Activated naive CD4-positive, alpha-beta T cell treated with anti-CD3 and anti-CD28 coated beads, Interleukin-2, amount 50 U/mL, for 72 hours (primary cell): ENCODE data around the gene CAMK2B. TPM values are rescaled to one million over a fixed set of nuclear protein-coding genes. Genes with fewer than 3 reads are reported as not detected.
"Not testable (repeated sequence)": the region's sequence is repeated elsewhere in the genome, so short reads cannot be mapped to it uniquely, and the experiment has no call there.

ENCODE experiments used
- ATAC-seq, 2 donors: fragments of 150-1000 bp; cut with Tn5 transposase; 2 replicates each; pipeline ENCODE4 v1.10.0; 2021; ENCODE audit warnings: mild to moderate bottlenecking in 2 of 2, moderate library complexity in 2 of 2
- DNase-seq, 2 donors: peaks; one replicate each; pipeline ENCODE4 v3.0.0; 2021 to 2022; ENCODE audit warnings: low spot score in 2 of 2
- H3K27ac Mint-ChIP-seq, 2 donors: one replicate each; pipeline ENCODE4 v1.8.0; 2022; ENCODE audit warnings: mild to moderate bottlenecking in 2 of 2, mixed read lengths in 2 of 2
- H3K36me3 Mint-ChIP-seq, 2 donors: one replicate each; pipeline ENCODE4 v1.8.0; 2022; ENCODE audit warnings: mixed read lengths in 2 of 2
- H3K9me3 Mint-ChIP-seq, 2 donors: one replicate each; pipeline ENCODE4 v1.8.0; 2022; ENCODE audit warnings: mixed read lengths in 2 of 2
- total RNA-seq, 2 donors: library from RNA; stranded (reverse); gene quantifications; one replicate each; pipeline ENCODE4 v1.2.3, GENCODE V29; 2022

The CAMK2B gene
- total RNA-seq, 2 donors from 2014 or later: 0.32 to 2.1 TPM

GRCh38 chr7:44183386-44183785 lies 142.0 kb downstream of the CAMK2B start:
- H3K36me3 Mint-ChIP-seq: no peaks in the 10 kb centered on the region
- DNase-seq (no peak), ATAC-seq (no peak)
- H3K9me3 Mint-ChIP-seq: peaks cover 3 to 12% of the 10 kb centered on the region in 2 donors
- no peak overlapping the region for H3K27ac Mint-ChIP-seq

- Mint-ChIP-seq H3K9me3 (peaks cover 3 to 12% of the 10 kb centered on the region in 2 donors), H3K27ac (no peak overlapping the region), H3K36me3 (no peaks in the 10 kb centered on the region)
- ATAC-seq (no peak), DNase-seq (no peak)
These were observed 142.6 kb downstream of the CAMK2B start for GRCh38 chr7:44182827-44183226.

- H3K27ac Mint-ChIP-seq: no peak overlapping the region
- H3K9me3 Mint-ChIP-seq: peaks cover 3 to 12% of the 10 kb centered on the region in 2 donors
- ATAC-seq (no peak), DNase-seq (no peak)
- no peaks in the 10 kb centered on the region for H3K36me3 Mint-ChIP-seq
These were observed 144.8 kb downstream of the CAMK2B start for GRCh38 chr7:44180631-44181030.

- ATAC-seq (no peak), DNase-seq (no peak)
- Mint-ChIP-seq H3K9me3 (peaks cover 0 to 12% of the 10 kb centered on the region in 2 donors), H3K36me3 (no peaks in the 10 kb centered on the region), H3K27ac (no peak overlapping the region)
These were observed 147.7 kb downstream of the CAMK2B start for GRCh38 chr7:44177570-44178131.

- DNase-seq: no peak
- no peaks in the 10 kb centered on the region for H3K36me3 Mint-ChIP-seq
These were observed 148.9 kb downstream of the CAMK2B start for GRCh38 chr7:44176486-44176885.

GRCh38 chr7:44175730-44176129 lies 149.7 kb downstream of the CAMK2B start:
- ATAC-seq (no peak), DNase-seq (no peak)
- H3K9me3 Mint-ChIP-seq: no peaks in the 10 kb centered on the region
- no peaks in the 10 kb centered on the region for H3K36me3 Mint-ChIP-seq
- no peak overlapping the region for H3K27ac Mint-ChIP-seq

More at GRCh38 chr7:44176486-44176885, 148.9 kb downstream of the CAMK2B start:
- no peak overlapping the region for H3K27ac Mint-ChIP-seq
- no peak for ATAC-seq
- H3K9me3 Mint-ChIP-seq: peaks cover 0 to 5% of the 10 kb centered on the region in 2 donors

DNA sequence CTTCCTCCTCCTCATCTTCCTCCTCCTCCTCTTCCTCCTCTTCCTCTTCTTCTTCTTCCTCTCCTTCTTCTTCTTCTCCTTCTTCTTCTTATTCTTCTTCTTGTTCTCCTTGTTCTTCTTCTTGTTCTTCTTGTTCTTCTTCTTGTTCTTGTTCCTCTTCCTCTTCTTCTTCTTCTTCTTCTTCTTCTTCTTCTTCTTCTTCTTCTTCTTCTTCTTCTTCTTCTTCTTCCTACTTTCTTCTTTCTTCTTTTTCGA lies 150.8 kb downstream of the CAMK2B start:
- not testable (repeated sequence) for H3K27ac Mint-ChIP-seq, H3K36me3 Mint-ChIP-seq, ATAC-seq, H3K9me3 Mint-ChIP-seq, DNase-seq

DNA sequence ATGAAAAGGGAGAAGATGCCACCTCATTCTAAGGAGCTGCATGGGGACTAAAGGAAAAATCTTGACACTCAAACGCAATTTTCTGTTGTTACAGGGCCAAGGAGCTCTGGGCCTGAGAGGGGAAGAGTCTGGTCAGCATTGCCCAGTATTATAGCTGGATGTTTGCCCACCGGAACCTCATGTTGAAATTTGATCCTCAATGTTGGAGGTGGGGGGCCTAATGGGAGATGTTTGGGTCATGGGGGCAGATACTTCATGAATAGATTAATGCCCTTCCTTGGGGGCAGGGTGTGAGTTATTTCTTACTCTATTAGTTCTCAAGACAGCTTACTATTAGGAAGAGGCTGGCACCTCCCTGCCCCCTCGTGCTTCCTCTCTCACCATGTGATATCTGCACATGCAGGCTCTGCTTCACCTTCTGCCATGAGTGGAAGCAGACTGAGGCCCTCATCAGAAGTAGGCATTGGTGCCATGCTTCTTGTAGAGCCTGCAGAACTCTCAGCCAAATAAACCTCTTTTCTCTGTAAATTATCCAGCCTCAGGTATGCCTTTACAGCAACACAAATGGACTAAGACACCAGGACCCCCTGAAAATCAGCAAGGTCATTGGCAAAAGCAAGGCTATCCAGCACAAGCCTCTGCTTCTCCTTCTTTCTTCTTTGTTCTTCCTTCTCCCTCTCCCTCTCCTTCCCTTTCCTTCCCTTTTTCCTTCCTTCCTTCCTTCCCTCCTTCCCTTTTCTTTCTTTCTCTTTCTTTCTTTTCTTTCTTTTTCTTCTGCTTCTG lies 151.3 kb downstream of the CAMK2B start:
- H3K27ac Mint-ChIP-seq: no peak overlapping the region
- DNase-seq (no peak), ATAC-seq (no peak)
- no peaks in the 10 kb centered on the region for H3K36me3 Mint-ChIP-seq
- H3K9me3 Mint-ChIP-seq: no peaks in the 10 kb centered on the region

DNA sequence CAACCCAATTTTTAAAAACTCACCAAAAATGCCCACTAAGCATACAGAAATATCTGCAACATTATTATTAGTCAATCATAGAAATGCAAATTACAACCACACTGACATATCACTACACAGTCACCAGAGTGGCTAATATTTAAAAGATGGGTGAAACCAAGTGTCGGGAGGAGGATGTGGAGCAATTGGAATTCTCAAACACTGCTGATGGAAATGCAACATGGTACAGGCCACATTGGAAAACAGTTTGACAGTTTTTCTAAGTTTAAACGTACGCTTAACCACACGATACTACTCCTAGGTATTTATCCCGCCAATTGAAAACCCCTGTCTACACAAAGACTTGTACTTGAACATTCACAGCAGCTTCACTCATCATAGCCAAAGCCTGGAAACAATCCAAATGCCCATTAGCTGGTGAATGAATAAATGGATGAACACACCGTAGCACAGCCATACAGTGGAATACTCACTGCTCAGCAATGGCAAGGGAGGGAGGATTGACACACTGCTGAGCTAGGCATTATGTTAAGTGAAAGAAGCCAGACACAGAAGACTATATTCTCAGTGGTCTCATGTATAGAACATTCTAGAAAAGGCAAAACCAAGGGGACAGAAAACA lies 152.5 kb downstream of the CAMK2B start:
- H3K9me3 Mint-ChIP-seq: no peaks in the 10 kb centered on the region
- DNase-seq (no peak), ATAC-seq (no peak)
- H3K36me3 Mint-ChIP-seq: no peaks in the 10 kb centered on the region
- no peak overlapping the region for H3K27ac Mint-ChIP-seq

GRCh38 chr7:44172352-44172751 lies 153.0 kb downstream of the CAMK2B start:
- Mint-ChIP-seq H3K9me3 (no peaks in the 10 kb centered on the region), H3K36me3 (no peaks in the 10 kb centered on the region), H3K27ac (no peak overlapping the region)
- no peak for ATAC-seq
- DNase-seq: no peak

DNA sequence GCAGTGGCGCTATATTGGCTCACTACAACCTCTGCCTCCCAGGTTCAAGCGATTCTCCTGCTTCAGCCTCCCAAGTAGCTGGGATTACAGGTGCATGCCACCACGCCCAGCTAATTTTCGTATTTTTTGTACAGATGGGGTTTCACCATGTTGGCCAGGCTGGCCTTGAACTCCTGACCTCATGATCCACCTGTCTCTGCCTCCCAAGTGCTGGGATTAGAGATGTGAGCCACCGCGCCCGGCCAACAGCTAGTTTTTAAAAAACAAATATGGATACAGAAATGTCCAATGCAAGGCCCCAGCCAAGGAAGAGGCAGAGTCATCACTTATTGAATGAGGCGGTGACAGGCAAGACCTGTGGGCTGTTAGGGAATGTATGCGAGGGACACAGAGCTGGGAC lies 153.5 kb downstream of the CAMK2B start:
- not testable (repeated sequence) for ATAC-seq, DNase-seq, H3K36me3 Mint-ChIP-seq, H3K27ac Mint-ChIP-seq, H3K9me3 Mint-ChIP-seq

DNA sequence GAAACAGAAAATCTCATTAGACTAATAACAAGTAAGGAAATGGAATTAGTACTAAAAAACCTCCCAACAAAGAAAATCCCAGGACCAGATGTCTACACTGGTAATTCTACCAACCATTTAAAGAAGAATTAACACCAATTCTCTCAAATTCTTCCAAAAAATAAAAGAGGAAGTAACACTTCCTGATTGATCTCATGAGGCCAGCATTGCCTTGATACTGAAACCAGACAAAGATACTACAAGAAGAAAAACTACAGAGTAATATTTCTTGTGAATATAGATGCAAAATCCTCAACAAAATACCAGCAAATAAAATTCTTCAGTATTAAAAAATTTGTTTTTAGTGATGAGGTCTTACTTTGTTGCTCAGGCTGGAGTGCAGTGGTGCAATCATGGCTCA lies 157.5 kb downstream of the CAMK2B start:
- no peak for ATAC-seq
- no peak for DNase-seq
- no peak overlapping the region for H3K27ac Mint-ChIP-seq
- H3K36me3 Mint-ChIP-seq: no peaks in the 10 kb centered on the region
- H3K9me3 Mint-ChIP-seq: no peaks in the 10 kb centered on the region

Other genes with a start within 250 kb of the CAMK2B start
- 10 to 100 TPM; 35.7 to 37.2 TPM for gene POLM, start 243.1 kb downstream of the CAMK2B start, total RNA-seq
- 10 to 100 TPM; 14.6 to 26.9 TPM for gene AEBP1, start 221.2 kb downstream of the CAMK2B start, total RNA-seq
- gene POLD2, start 202.0 kb downstream of the CAMK2B start, total RNA-seq: 100 to 1,000 TPM; 129 to 212 TPM
- not detected for gene MYL7, start 184.3 kb downstream of the CAMK2B start, total RNA-seq
- 1 to 10 TPM in 1 of 2 donors, under 1 TPM in 1; 0.80 to 1.2 TPM for gene GCK, start 136.2 kb downstream of the CAMK2B start, total RNA-seq
- gene YKT6, start 124.6 kb downstream of the CAMK2B start, total RNA-seq: 10 to 100 TPM; 45.2 to 72.9 TPM
- gene NUDCD3, start 165.1 kb upstream of the CAMK2B start, total RNA-seq: 100 to 1,000 TPM in 1 of 2 donors, 10 to 100 TPM in 1; 87.9 to 112 TPM
- gene NPC1L1, start 215.7 kb upstream of the CAMK2B start, total RNA-seq: under 1 TPM; 0.06 to 0.14 TPM
- gene DDX56, start 248.3 kb upstream of the CAMK2B start, total RNA-seq: 10 to 100 TPM; 83.4 to 92.7 TPM